ENCODE measurements around the gene CEP192.

The CEP192 gene

GRCh38 chr18:13011719-13012118 lies 20.6 kb downstream of the CEP192 start:
- 100% methylated on average over 5 of the region's 5 CpGs for WGBS (ENCODE audit: insufficient coverage)
- H3K27ac ChIP-seq (ENCODE audit: insufficient read depth in 1 of 2, low read depth in 1 of 2, low read length in 2 of 2, poor library complexity in 1 of 2, severe bottlenecking in 2 of 2): no peak overlapping the region
- no peaks in the 10 kb centered on the region for H3K9me3 ChIP-seq (ENCODE audit: control extremely low read depth in 1 of 5, control insufficient read depth in 4 of 5, insufficient read depth in 2 of 5, low read depth in 1 of 5, low read length in 4 of 5)
- ChIA-PET CTCF (no interaction called here), POLR2A (no interaction called here)
- DNase-seq: no peak
- H3K36me3 ChIP-seq (ENCODE audit: control insufficient read depth in 4 of 4, insufficient read depth in 4 of 4, low read length in 3 of 4): peaks cover 16 to 78% (median 45%) of the 10 kb centered on the region in 4 experiments
- peaks cover 2 to 12% (median 10%) of the 10 kb centered on the region in 4 experiments for H3K4me1 ChIP-seq (ENCODE audit: control extremely low read depth in 1 of 4, control insufficient read depth in 4 of 4, insufficient read depth in 4 of 4, low read length in 3 of 4)
- no peaks in the 10 kb centered on the region for H3K27me3 ChIP-seq (replicated peaks in 2 of 5; ENCODE audit: control insufficient read depth in 4 of 5, insufficient read depth in 5 of 5, low read length in 4 of 5)
- no peak overlapping the region for H3K4me3 ChIP-seq (ENCODE audit: control insufficient read depth in 1 of 7, extremely low read depth in 1 of 7, insufficient read depth in 4 of 7, low read depth in 2 of 7, low read length in 6 of 7)

- DNase-seq: no peak
- WGBS (ENCODE audit: insufficient coverage): 94% methylated on average over 2 of the region's 2 CpGs
- Histone ChIP-seq H3K27me3 (replicated peaks in 2 of 5; ENCODE audit: control insufficient read depth in 4 of 5, insufficient read depth in 5 of 5, low read length in 4 of 5) (no peaks in the 10 kb centered on the region), H3K4me3 (ENCODE audit: control insufficient read depth in 1 of 7, extremely low read depth in 1 of 7, insufficient read depth in 4 of 7, low read depth in 2 of 7, low read length in 6 of 7) (no peak overlapping the region), H3K27ac (ENCODE audit: insufficient read depth in 1 of 2, low read depth in 1 of 2, low read length in 2 of 2, poor library complexity in 1 of 2, severe bottlenecking in 2 of 2) (no peak overlapping the region), H3K4me1 (ENCODE audit: control extremely low read depth in 1 of 4, control insufficient read depth in 4 of 4, insufficient read depth in 4 of 4, low read length in 3 of 4) (no peaks in the 10 kb centered on the region), H3K36me3 (ENCODE audit: control insufficient read depth in 4 of 4, insufficient read depth in 4 of 4, low read length in 3 of 4) (peaks cover 17 to 85% (median 53%) of the 10 kb centered on the region in 4 experiments), H3K9me3 (ENCODE audit: control extremely low read depth in 1 of 5, control insufficient read depth in 4 of 5, insufficient read depth in 2 of 5, low read depth in 1 of 5, low read length in 4 of 5) (no peaks in the 10 kb centered on the region)
- CTCF ChIA-PET: interaction anchor here (2.3 to 2.4 kb wide), 2 partner anchors 9 to 10 kb away, joined by 8 to 14 read pairs; no protein-coding TSS in a partner anchor
- POLR2A ChIA-PET: no interaction called here
Observed at GRCh38 chr18:13014232-13014631, 23.1 kb downstream of the CEP192 start.

- Histone ChIP-seq H3K9me3 (ENCODE audit: control extremely low read depth in 1 of 5, control insufficient read depth in 4 of 5, insufficient read depth in 2 of 5, low read depth in 1 of 5, low read length in 4 of 5) (no peaks in the 10 kb centered on the region), H3K27me3 (replicated peaks in 2 of 5; ENCODE audit: control insufficient read depth in 4 of 5, insufficient read depth in 5 of 5, low read length in 4 of 5) (no peaks in the 10 kb centered on the region), H3K4me1 (ENCODE audit: control extremely low read depth in 1 of 4, control insufficient read depth in 4 of 4, insufficient read depth in 4 of 4, low read length in 3 of 4) (no peaks in the 10 kb centered on the region), H3K36me3 (ENCODE audit: control insufficient read depth in 4 of 4, insufficient read depth in 4 of 4, low read length in 3 of 4) (peaks cover 12 to 85% (median 53%) of the 10 kb centered on the region in 4 experiments), H3K4me3 (ENCODE audit: control insufficient read depth in 1 of 7, extremely low read depth in 1 of 7, insufficient read depth in 4 of 7, low read depth in 2 of 7, low read length in 6 of 7) (no peak overlapping the region), H3K27ac (ENCODE audit: insufficient read depth in 1 of 2, low read depth in 1 of 2, low read length in 2 of 2, poor library complexity in 1 of 2, severe bottlenecking in 2 of 2) (no peak overlapping the region)
- ChIA-PET POLR2A (no interaction called here), CTCF (interaction anchor here (2.3 to 2.4 kb wide), 2 partner anchors 9 kb away, joined by 8 to 14 read pairs; no protein-coding TSS in a partner anchor)
- 90% methylated on average over 3 of the region's 4 CpGs for WGBS (ENCODE audit: insufficient coverage)
- DNase-seq: no peak
Observed at GRCh38 chr18:13014818-13015217, 23.7 kb downstream of the CEP192 start.

- DNase-seq: no peak
- WGBS (ENCODE audit: insufficient coverage): no CpG with 5 or more reads among the region's 2 CpGs
- Histone ChIP-seq H3K4me1 (ENCODE audit: control extremely low read depth in 1 of 4, control insufficient read depth in 4 of 4, insufficient read depth in 4 of 4, low read length in 3 of 4) (no peaks in the 10 kb centered on the region), H3K27me3 (replicated peaks in 2 of 5; ENCODE audit: control insufficient read depth in 4 of 5, insufficient read depth in 5 of 5, low read length in 4 of 5) (no peaks in the 10 kb centered on the region), H3K9me3 (ENCODE audit: control extremely low read depth in 1 of 5, control insufficient read depth in 4 of 5, insufficient read depth in 2 of 5, low read depth in 1 of 5, low read length in 4 of 5) (no peaks in the 10 kb centered on the region), H3K4me3 (ENCODE audit: control insufficient read depth in 1 of 7, extremely low read depth in 1 of 7, insufficient read depth in 4 of 7, low read depth in 2 of 7, low read length in 6 of 7) (no peak overlapping the region), H3K27ac (ENCODE audit: insufficient read depth in 1 of 2, low read depth in 1 of 2, low read length in 2 of 2, poor library complexity in 1 of 2, severe bottlenecking in 2 of 2) (no peak overlapping the region), H3K36me3 (ENCODE audit: control insufficient read depth in 4 of 4, insufficient read depth in 4 of 4, low read length in 3 of 4) (peaks cover 10 to 90% (median 62%) of the 10 kb centered on the region in 4 experiments)
- CTCF ChIA-PET: no interaction called here
- POLR2A ChIA-PET: no interaction called here
Observed at GRCh38 chr18:13017247-13017875, 26.2 kb downstream of the CEP192 start.

GRCh38 chr18:13018374-13018773 lies 27.2 kb downstream of the CEP192 start:
- Histone ChIP-seq H3K9me3 (ENCODE audit: control extremely low read depth in 1 of 5, control insufficient read depth in 4 of 5, insufficient read depth in 2 of 5, low read depth in 1 of 5, low read length in 4 of 5) (peaks cover 0 to 6% (median 0%) of the 10 kb centered on the region in 5 experiments), H3K36me3 (ENCODE audit: control insufficient read depth in 4 of 4, insufficient read depth in 4 of 4, low read length in 3 of 4) (peaks cover 15 to 89% (median 62%) of the 10 kb centered on the region in 4 experiments), H3K4me1 (ENCODE audit: control extremely low read depth in 1 of 4, control insufficient read depth in 4 of 4, insufficient read depth in 4 of 4, low read length in 3 of 4) (no peaks in the 10 kb centered on the region), H3K4me3 (ENCODE audit: control insufficient read depth in 1 of 7, extremely low read depth in 1 of 7, insufficient read depth in 4 of 7, low read depth in 2 of 7, low read length in 6 of 7) (no peak overlapping the region), H3K27me3 (replicated peaks in 2 of 5; ENCODE audit: control insufficient read depth in 4 of 5, insufficient read depth in 5 of 5, low read length in 4 of 5) (no peaks in the 10 kb centered on the region), H3K27ac (ENCODE audit: insufficient read depth in 1 of 2, low read depth in 1 of 2, low read length in 2 of 2, poor library complexity in 1 of 2, severe bottlenecking in 2 of 2) (peak overlapping the region in 1 of 2 experiments; percentile 5)
- WGBS (ENCODE audit: insufficient coverage): 100% methylated on average over 1 of the region's 2 CpGs
- no peak for DNase-seq
- POLR2A ChIA-PET: interaction anchor here (0.6 kb wide), 1 partner anchor 1112 kb away, joined by 4 read pairs; no protein-coding TSS in a partner anchor
- CTCF ChIA-PET: interaction anchor here (0.6 kb wide), 1 partner anchor 10 kb away, joined by 3 read pairs; no protein-coding TSS in a partner anchor

GRCh38 chr18:13019301-13019700 lies 28.1 kb downstream of the CEP192 start:
- WGBS (ENCODE audit: insufficient coverage): no CpG with 5 or more reads among the region's 3 CpGs
- ChIA-PET CTCF (no interaction called here), POLR2A (no interaction called here)
- H3K27ac ChIP-seq (ENCODE audit: insufficient read depth in 1 of 2, low read depth in 1 of 2, low read length in 2 of 2, poor library complexity in 1 of 2, severe bottlenecking in 2 of 2): no peak overlapping the region
- peaks cover 0 to 6% (median 0%) of the 10 kb centered on the region in 5 experiments for H3K9me3 ChIP-seq (ENCODE audit: control extremely low read depth in 1 of 5, control insufficient read depth in 4 of 5, insufficient read depth in 2 of 5, low read depth in 1 of 5, low read length in 4 of 5)
- DNase-seq: no peak
- H3K27me3 ChIP-seq (replicated peaks in 2 of 5; ENCODE audit: control insufficient read depth in 4 of 5, insufficient read depth in 5 of 5, low read length in 4 of 5): no peaks in the 10 kb centered on the region
- H3K4me1 ChIP-seq (ENCODE audit: control extremely low read depth in 1 of 4, control insufficient read depth in 4 of 4, insufficient read depth in 4 of 4, low read length in 3 of 4): no peaks in the 10 kb centered on the region
- H3K4me3 ChIP-seq (ENCODE audit: control insufficient read depth in 1 of 7, extremely low read depth in 1 of 7, insufficient read depth in 4 of 7, low read depth in 2 of 7, low read length in 6 of 7): no peak overlapping the region
- peaks cover 17 to 87% (median 62%) of the 10 kb centered on the region in 4 experiments for H3K36me3 ChIP-seq (ENCODE audit: control insufficient read depth in 4 of 4, insufficient read depth in 4 of 4, low read length in 3 of 4)

GRCh38 chr18:13022644-13023043 lies 31.5 kb downstream of the CEP192 start:
- DNase-seq: no peak
- no peaks in the 10 kb centered on the region for H3K4me1 ChIP-seq (ENCODE audit: control extremely low read depth in 1 of 4, control insufficient read depth in 4 of 4, insufficient read depth in 4 of 4, low read length in 3 of 4)
- ChIA-PET CTCF (interaction anchor here (1.2 to 2.9 kb wide), 3 partner anchors 9 to 17 kb away, joined by 3 to 14 read pairs (median 3); no protein-coding TSS in a partner anchor), POLR2A (no interaction called here)
- no peak overlapping the region for H3K27ac ChIP-seq (ENCODE audit: insufficient read depth in 1 of 2, low read depth in 1 of 2, low read length in 2 of 2, poor library complexity in 1 of 2, severe bottlenecking in 2 of 2)
- H3K36me3 ChIP-seq (ENCODE audit: control insufficient read depth in 4 of 4, insufficient read depth in 4 of 4, low read length in 3 of 4): peaks cover 15 to 73% (median 48%) of the 10 kb centered on the region in 4 experiments
- no peak overlapping the region for H3K4me3 ChIP-seq (ENCODE audit: control insufficient read depth in 1 of 7, extremely low read depth in 1 of 7, insufficient read depth in 4 of 7, low read depth in 2 of 7, low read length in 6 of 7)
- H3K27me3 ChIP-seq (replicated peaks in 2 of 5; ENCODE audit: control insufficient read depth in 4 of 5, insufficient read depth in 5 of 5, low read length in 4 of 5): no peaks in the 10 kb centered on the region
- H3K9me3 ChIP-seq (ENCODE audit: control extremely low read depth in 1 of 5, control insufficient read depth in 4 of 5, insufficient read depth in 2 of 5, low read depth in 1 of 5, low read length in 4 of 5): peaks cover 0 to 6% (median 0%) of the 10 kb centered on the region in 5 experiments
